ENCODE data around the gene SPTSSA.
"Not testable (repeated sequence)": the region's sequence is repeated elsewhere in the genome, so short reads cannot be mapped to it uniquely, and the experiment has no call there.

The SPTSSA gene

GRCh38 chr14:34472706-34473279 lies 10.8 kb upstream of the SPTSSA start:
- DNase-seq (ENCODE audit: low read depth, low spot score), result no peak

DNA sequence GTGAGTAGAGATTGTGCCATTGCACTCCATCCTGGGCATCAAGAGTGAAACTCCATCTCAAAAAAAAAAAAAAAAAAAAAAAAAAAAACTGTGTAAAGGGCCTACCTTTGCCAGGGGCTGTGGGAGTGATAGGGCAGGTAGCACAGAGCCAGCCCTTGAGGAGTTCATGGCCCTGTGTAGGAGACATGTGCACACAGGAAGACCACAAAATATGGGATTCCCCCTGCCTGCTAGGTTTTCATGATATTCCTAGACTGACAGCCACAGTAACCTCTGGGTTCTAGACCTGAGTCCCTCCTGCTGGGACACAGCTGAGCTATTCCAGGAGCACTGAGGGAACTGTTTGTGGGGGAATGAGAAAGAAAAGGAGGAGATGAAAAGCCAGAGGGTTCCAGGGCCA lies 8.3 kb upstream of the SPTSSA start:
- DNase-seq (ENCODE audit: low read depth, low spot score), result no peak

DNA sequence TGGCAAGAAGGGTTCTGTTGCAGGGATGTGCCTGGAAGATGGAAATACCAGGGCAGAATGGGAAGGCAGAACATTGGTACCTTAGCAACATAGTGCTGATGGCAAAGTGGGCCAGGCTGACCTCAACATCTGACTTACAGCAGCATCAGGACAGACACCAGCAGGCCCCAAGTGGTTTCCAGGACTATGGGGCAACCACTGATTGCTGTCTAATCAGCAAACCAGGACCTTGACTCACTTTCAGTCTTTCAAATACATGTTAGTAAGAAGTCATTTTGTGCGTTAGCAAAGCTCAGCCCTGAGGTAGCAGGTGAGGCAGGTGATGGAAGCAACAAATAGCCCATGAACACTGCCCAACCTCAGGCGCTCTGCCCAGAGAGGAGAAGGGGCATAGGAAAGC lies 4.7 kb upstream of the SPTSSA start:
- no peak for DNase-seq (ENCODE audit: low read depth, low spot score)

- no peak for DNase-seq (ENCODE audit: low read depth, low spot score)
These were observed 3.2 kb upstream of the SPTSSA start for GRCh38 chr14:34465069-34465859.

DNA sequence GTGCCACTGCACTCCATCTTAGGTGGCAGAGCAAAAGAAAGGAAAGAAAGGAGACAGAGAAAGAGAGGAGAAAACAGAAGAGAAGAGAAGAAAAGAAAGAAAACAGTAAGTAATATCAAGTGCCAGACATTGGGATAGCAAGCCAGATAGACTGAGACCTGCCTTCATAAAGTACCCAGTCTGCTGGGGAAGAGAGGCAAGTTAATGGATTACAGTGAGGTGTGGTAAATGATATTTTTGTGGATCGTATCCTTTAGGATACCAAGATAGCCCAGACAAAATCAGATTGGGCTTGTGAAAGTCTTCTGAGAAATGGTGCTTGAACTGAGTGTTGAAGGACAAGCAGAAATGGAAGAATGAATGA lies 1.5 kb upstream of the SPTSSA start:
- DNase-seq (ENCODE audit: low read depth, low spot score), result no peak

GRCh38 chr14:34461334-34462131 lies 507 bp downstream of the SPTSSA start:
- DNase-seq (ENCODE audit: low read depth, low spot score), result no peak

GRCh38 chr14:34460841-34461240 lies 1.2 kb downstream of the SPTSSA start:
- DNase-seq (ENCODE audit: low read depth, low spot score), result no peak

DNA sequence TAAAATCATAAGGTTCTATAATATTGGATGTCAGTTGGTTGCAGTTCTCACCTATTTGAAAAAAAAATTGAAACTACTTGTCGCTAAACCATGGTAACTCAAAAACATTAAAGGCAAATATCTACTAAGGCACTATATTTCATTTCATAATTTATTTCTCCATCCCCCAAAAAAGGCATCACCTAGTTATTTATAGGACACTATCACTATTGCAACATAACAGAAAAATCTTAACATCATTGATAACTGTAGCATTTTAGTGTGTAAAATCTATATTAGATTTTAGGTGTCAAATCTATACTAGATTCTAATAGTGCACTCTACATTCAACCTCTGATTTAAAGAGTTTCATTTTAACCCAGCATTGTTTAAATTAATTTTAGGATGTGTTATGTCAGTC lies 1.7 kb downstream of the SPTSSA start:
- no peak for DNase-seq (ENCODE audit: low read depth, low spot score)

DNA sequence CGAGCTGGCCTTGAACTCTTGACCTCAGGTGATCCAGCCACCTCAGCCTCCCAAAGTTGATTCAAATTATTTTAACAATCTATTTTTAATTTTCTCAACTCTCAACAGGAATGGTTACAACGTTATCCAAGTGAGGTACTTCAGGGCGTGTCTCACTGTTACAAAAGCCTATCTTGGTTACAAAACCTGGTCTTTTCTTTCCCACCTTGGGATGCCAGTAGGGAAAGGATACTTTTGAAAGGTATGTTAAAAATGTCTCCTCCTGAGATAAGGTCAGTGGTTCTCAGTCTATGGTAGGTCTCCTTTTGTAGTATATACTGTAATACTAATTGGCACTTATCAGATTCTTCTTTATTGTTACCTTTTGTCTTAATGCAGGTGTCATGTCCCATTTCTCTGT lies 4.9 kb downstream of the SPTSSA start:
- no peak for DNase-seq (ENCODE audit: low read depth, low spot score)

DNA sequence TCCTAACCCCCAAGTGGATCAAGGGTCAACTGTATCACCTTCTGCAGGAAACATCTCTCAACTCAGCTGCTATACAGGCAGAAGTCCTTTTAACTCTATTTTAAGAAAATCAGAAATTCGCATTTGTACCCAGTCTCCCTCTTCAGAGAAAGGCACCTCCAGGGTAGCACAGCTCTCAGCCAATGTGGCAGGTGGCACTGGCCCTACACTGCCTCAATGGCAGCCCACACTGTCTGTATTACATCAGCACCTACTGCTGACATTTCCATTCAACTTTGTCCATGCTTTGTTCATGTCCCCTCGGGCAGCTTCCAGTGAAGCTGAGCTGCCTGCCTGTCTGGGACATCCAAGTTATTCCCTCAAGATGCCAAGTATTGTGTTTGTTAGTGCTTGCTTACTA lies 8.8 kb downstream of the SPTSSA start:
- no peak for DNase-seq (ENCODE audit: low read depth, low spot score)

- no peak for DNase-seq (ENCODE audit: low read depth, low spot score)
These were observed 9.7 kb downstream of the SPTSSA start for GRCh38 chr14:34452258-34452822.

DNA sequence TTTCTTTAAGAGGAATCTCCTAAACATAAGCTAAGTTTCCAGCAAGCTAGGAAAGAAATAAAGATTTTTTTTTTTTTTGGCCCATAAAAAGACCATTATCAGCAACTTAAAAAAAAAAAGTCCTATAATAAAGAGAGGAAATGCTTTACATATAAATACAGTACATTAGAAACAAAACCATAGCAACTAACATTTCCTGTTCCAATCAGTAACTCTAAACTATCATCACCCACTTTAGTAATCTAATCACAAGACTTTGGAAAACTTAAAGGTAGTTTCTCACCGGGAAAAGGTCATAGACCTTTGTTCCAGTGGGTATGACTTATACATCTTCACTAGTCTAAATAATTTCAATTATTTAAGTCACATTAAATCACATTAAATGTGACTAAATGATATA lies 11.1 kb downstream of the SPTSSA start:
- no peak for DNase-seq (ENCODE audit: low read depth, low spot score)

GRCh38 chr14:34450542-34450915 lies 11.5 kb downstream of the SPTSSA start:
- no peak for DNase-seq (ENCODE audit: low read depth, low spot score)

DNA sequence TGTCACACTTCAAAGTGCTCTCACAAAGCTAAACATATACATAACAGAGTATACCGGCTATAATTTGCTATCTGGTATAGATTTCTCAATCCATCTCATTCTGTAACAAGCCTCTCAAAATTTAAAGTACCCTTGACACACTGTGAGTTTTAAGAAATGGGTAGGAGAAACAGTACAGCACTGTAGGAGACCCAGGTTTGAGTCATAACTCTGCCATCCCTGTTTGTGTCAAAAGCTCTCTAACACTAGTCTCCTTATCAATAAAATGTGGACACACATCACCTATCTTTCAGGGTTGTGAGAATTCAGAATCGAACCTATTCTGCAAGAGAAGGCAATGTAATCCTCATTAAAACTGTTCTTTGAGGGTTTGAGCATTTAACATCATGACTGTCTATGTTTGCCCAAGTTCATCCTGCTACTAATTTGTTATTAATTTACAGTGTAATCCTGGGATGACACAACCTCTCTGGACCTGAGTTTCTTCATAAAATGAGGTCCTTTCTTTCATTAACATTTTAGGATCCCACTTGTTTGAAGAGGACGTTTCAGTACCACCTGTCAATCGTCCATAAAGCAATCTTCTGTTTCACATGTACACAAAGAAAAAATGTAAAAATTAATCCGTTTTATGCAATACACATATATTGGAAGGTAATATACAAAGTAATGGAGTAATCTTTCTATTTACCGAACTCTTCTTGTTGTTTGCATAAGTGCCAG lies 12.1 kb downstream of the SPTSSA start:
- no peak for DNase-seq (ENCODE audit: low read depth, low spot score)

DNA sequence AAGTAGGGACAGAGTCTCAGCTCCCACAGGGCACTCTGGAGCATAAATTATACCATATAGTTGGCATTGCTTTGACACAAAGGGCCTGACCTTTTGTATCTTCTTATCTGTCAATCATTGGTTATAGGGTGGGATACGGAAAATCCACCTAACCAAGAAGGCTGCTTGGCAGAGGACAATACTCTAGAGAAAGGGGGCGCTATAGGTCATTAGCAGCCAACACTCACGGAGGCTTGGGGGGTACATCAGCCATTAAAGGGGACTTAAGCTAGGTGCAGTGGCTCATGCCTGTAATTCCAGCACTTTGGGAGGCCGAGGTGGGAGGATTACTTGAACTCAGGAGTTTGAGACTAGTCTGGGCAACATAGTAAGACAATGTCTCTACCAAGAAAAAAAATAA lies 22.9 kb downstream of the SPTSSA start:
- DNase-seq (ENCODE audit: low read depth, low spot score), result no peak

- no peak for DNase-seq (ENCODE audit: low read depth, low spot score)
These were observed 23.6 kb downstream of the SPTSSA start for GRCh38 chr14:34438438-34438837.

DNA sequence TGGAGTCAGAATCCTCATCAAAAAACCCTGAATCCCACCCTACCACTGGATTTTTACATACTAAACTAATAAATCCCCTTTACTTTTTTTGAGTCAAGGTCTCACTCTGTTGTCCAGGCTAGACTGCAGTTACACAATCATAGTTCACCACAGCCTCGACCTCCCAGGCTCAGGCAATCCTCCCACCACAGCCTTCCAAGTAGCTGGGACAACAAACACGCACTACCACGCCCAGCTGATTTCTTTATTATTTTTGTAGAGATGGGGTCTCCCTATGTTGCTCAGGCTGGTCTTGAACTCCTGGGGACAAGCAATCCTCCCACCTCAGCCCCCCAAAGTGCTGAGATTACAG lies 24.3 kb downstream of the SPTSSA start:
- DNase-seq (ENCODE audit: low read depth, low spot score), result no peak

DNA sequence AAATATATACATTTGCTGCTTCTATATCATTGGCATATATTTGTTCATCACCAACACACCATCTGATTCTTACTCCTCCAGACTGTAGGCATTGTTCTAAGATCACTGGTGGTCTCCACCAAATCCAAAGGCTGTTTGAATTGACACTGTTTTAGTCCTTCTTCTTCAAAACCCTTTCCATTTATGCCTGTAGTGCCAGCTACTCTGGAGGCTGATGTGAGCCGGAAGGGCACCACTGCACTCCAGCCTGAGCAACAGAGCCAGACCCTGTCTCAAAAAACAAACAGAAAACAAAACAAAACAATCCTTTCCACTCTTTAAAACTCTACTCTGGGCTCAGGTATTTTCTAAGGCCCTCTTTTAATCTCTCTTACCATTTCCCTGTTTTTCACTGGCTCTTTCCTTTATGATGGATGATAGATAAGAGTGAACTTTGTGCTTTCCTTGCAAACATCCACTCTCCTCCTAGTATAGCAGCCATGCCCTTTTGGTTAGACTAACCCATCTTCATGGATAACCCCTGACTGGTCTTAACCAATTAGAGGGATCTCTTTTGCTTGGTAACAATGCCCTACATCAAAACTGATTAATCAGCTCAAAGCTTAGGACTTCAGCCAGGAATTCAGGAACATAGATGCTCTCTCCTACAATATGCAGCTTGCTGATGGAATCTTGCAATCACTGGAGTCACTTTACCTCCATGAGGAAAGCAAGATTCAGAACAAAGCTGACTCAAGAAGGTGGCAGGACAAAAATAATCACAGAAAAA lies 24.9 kb downstream of the SPTSSA start:
- no peak for DNase-seq (ENCODE audit: low read depth, low spot score)

GRCh38 chr14:34436118-34436905 lies 25.7 kb downstream of the SPTSSA start:
- DNase-seq (ENCODE audit: low read depth, low spot score), result no peak

DNA sequence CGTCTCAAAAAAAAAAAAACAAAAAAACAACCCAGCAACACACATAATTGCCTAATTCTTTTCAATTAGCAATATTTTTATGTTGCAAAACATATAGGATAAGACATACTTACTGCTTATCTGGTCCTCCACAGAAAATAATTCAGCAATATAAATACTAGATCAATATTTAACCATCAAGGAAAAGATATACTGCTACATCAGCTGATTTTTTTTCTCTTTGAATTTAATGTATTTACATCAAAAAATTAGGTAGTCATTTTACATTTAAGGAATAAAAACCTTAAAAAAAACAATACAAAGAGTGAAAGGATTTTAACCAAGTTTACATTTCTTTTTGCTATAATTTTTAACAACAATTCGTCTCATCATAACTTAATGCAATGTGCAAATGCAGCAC lies 28.1 kb downstream of the SPTSSA start:
- no peak for DNase-seq (ENCODE audit: low read depth, low spot score)

GRCh38 chr14:34428102-34428466 lies 34.0 kb downstream of the SPTSSA start:
- DNase-seq (ENCODE audit: low read depth, low spot score), result not testable (repeated sequence)
